AG04450 (cell line): ENCODE results near the gene WRAP73. TPM values are rescaled to one million over a fixed set of nuclear protein-coding genes. Genes with fewer than 3 reads are reported as not detected.

Source experiments
- CTCF ChIA-PET: fragments of 300-600, 350-600 bp; formaldehyde crosslinking; extraction: SDS; loops from one replicate; lab custom pipeline; 2022; ENCODE audit warnings: antibody characterized with exemption, inconsistent platforms; lab: Charles Lee
- POLR2A ChIA-PET: fragments of 350-600 bp; formaldehyde crosslinking; extraction: SDS; loops from one replicate; lab custom pipeline; 2021; ENCODE audit warnings: antibody characterized with exemption, inconsistent platforms; lab: Yijun Ruan, JAX
- DNase-seq: peaks from one replicate; pipeline ENCODE4 v3.0.0-alpha.2; 2011; ENCODE audit warnings: low read depth, low spot score
- H3K27ac ChIP-seq: one replicate; pipeline ENCODE4 v1.5.1; 2012; ENCODE audit warnings: low read depth, low read length, control low read depth
- H3K27me3 ChIP-seq: one replicate; pipeline ENCODE4 v1.6.0; 2012; ENCODE audit warnings: low read length; ENCODE audit not compliant: control insufficient read depth, insufficient read depth
- H3K4me3 ChIP-seq: 2 replicates; pipeline ENCODE4 v1.5.1; 2011; ENCODE audit warnings: mild to moderate bottlenecking, low read depth, low read length, control low read depth
- H3K9me3 ChIP-seq: 2 replicates; pipeline ENCODE4 v1.5.1; 2012; ENCODE audit warnings: low read length; ENCODE audit not compliant: control insufficient read depth, insufficient read depth
- polyA plus RNA-seq: library from polyadenylated mRNA; depleted of rRNA; stranded (reverse); fragments of >200 nt; gene quantifications from 2 replicates; pipeline ENCODE4 v1.2.3, GENCODE V29; 2011; rRNA removed
- TF ChIP-seq, protein P1 (sequence below): IDR thresholded peaks from 2 replicates; pipeline ENCODE4 v1.5.1; 2011; ENCODE audit warnings: low read depth, low read length, control low read depth, inconsistent platforms

The WRAP73 gene
- polyA plus RNA-seq, 1 experiment, result 14.1 TPM

DNA sequence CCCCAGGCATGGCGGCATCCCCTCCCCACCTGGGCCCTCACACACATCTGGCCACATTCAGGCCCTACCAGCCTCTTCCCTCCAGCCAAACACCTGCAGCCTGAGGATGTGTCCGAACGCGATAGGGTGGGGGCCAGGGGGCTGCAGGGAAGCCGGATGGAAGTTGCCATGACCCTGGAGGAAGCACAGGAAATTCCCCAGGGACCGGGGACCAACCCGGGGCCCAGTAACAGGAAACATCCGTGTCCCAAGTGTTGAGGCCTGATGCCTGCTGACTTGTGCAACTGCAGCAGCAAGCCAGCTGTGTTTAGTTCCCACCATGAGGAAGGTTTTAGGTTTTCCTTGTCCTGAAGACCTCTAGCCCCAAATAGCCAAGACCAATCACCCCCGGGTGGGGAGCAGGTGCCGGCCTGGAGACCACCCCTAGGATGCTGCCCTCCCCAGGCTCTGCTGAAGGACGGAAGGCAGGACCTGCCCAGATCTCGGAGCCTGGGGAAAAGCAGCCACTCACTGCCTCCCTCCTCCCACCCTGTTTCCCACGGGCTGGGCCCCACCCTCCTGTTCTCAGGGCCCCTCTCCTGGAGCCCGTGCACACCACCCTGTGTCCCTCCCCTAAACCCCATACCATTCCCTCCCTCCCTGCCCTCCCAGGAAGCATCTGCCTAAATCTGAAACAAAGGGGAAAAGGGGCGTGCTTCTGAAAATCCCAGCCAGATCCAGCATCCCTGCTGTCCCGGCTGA, 68.4 kb downstream of the WRAP73 start:
- H3K27ac ChIP-seq, result no peak overlapping the region
- CTCF ChIA-PET, result interaction anchor here (0.7 to 1.4 kb wide), 2 partner anchors 38 to 39 kb away, joined by 3 read pairs; no protein-coding TSS in a partner anchor
- TF ChIP-seq, protein P1, sequence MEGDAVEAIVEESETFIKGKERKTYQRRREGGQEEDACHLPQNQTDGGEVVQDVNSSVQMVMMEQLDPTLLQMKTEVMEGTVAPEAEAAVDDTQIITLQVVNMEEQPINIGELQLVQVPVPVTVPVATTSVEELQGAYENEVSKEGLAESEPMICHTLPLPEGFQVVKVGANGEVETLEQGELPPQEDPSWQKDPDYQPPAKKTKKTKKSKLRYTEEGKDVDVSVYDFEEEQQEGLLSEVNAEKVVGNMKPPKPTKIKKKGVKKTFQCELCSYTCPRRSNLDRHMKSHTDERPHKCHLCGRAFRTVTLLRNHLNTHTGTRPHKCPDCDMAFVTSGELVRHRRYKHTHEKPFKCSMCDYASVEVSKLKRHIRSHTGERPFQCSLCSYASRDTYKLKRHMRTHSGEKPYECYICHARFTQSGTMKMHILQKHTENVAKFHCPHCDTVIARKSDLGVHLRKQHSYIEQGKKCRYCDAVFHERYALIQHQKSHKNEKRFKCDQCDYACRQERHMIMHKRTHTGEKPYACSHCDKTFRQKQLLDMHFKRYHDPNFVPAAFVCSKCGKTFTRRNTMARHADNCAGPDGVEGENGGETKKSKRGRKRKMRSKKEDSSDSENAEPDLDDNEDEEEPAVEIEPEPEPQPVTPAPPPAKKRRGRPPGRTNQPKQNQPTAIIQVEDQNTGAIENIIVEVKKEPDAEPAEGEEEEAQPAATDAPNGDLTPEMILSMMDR, result no peak
- H3K9me3 ChIP-seq, result peaks cover 31% of the 10 kb centered on the region
- H3K27me3 ChIP-seq, result peaks cover 5% of the 10 kb centered on the region
- POLR2A ChIA-PET, result no interaction called here
- no peak overlapping the region for H3K4me3 ChIP-seq
- DNase-seq, result no peak

Other genes with a start within 250 kb of the WRAP73 start
- gene ARHGEF16, start 195.4 kb downstream of the WRAP73 start, polyA plus RNA-seq, result not detected in 2 replicates
- 0.45 and 0.65 TPM in 2 replicates for gene MEGF6, start 38.6 kb downstream of the WRAP73 start, polyA plus RNA-seq
- 44.2 and 45.1 TPM in 2 replicates for gene TPRG1L, start 25.1 kb downstream of the WRAP73 start, polyA plus RNA-seq
- not detected in 2 replicates for gene TP73, start 2.4 kb upstream of the WRAP73 start, polyA plus RNA-seq
- not detected in 2 replicates for gene CCDC27, start 102.3 kb upstream of the WRAP73 start, polyA plus RNA-seq
- 1.1 and 2.5 TPM in 2 replicates for gene SMIM1, start 122.6 kb upstream of the WRAP73 start, polyA plus RNA-seq
- gene LRRC47, start 146.4 kb upstream of the WRAP73 start, polyA plus RNA-seq, result 28.7 and 37.1 TPM in 2 replicates
- 29.0 and 38.4 TPM in 2 replicates for gene CEP104, start 207.1 kb upstream of the WRAP73 start, polyA plus RNA-seq
- gene DFFB, start 207.4 kb upstream of the WRAP73 start, polyA plus RNA-seq, result 6.9 TPM in 2 replicates